Body of pancreas (tissue), 4 donors: ENCODE data around the gene TNRC6C. TPM values are rescaled to one million over a fixed set of nuclear protein-coding genes. Genes with fewer than 3 reads are reported as not detected.
A peak's percentile ranks its signal among the peaks of the same experiment; 100 is the strongest.

Experiments
- ATAC-seq: fragments of 150-250 bp; one replicate; pipeline ENCODE4 v1.9.1; 2016
- DNase-seq, 4 donors: peaks; one replicate each; pipeline ENCODE4 v3.0.0-alpha.2; 2019
- H3K27ac ChIP-seq, 4 donors: fragments of 200-600 bp; sonication (generic); 1 replicate in 3 of 4; 2 replicates in 1 of 4; pipeline versions ENCODE4 v1.5.1 to v1.6.1; 2016 to 2019; ENCODE audit warnings: mild to moderate bottlenecking in 1 of 4, mixed read lengths in 1 of 4, moderate library complexity in 1 of 4
- H3K27me3 ChIP-seq, 2 donors: fragments of 200-600 bp; sonication (generic); one replicate each; pipeline ENCODE4 v1.6.0; 2016; ENCODE audit warnings: mild to moderate bottlenecking in 1 of 2
- H3K36me3 ChIP-seq, 2 donors: fragments of 200-600 bp; sonication (generic); replicated peaks in 1 of 2; 2 replicates each; pipeline ENCODE4 v1.5.1; 2016; ENCODE audit warnings: low read depth in 2 of 2; ENCODE audit not compliant: insufficient read depth in 1 of 2
- H3K4me1 ChIP-seq: fragments of 200-600 bp; sonication (generic); one replicate; pipeline ENCODE4 v1.6.0; 2016
- H3K4me3 ChIP-seq, 2 donors: fragments of 200-600 bp; sonication (generic); 1 replicate in 1 of 2; 2 replicates in 1 of 2; pipeline ENCODE4 v1.5.1; 2016 to 2019
- H3K9me3 ChIP-seq, 3 donors: fragments of 200-600 bp; sonication (generic); 1 replicate in 2 of 3; 2 replicates in 1 of 3; pipeline ENCODE4 v1.5.1; 2016
- CTCF ChIP-seq, 7 experiments: fragments of 450-650 bp in 4 of 7; fragments of 200-600 bp in 3 of 7; sonication (generic) in 3 of 7; IDR thresholded peaks; one replicate each; pipeline ENCODE4 v1.5.1; 2016 to 2019; ENCODE audit warnings: antibody characterized with exemption in 7 of 7
- POLR2A ChIP-seq, 3 donors: fragments of 450-650 bp; IDR thresholded peaks; one replicate each; pipeline ENCODE4 v1.6.1; 2016; ENCODE audit warnings: antibody characterized with exemption in 3 of 3, mild to moderate bottlenecking in 2 of 3
- WGBS, 2 donors: methylation state at CpG; one replicate each; pipeline ENCODE4 v1.1.5; 2017; 5-methylcytosine and 5-hydroxymethylcytosine counted together
- intact Hi-C: fragments of 100-400 bp; cut with DNase I; formaldehyde crosslinking; loops from one replicate; pipeline ENCODE4 v1.15.1; 2023
- total RNA-seq, 2 donors: library from RNA; depleted of rRNA; stranded (reverse); fragments of >200 nt; gene quantifications; one replicate each; pipeline ENCODE4 v1.1.0, GENCODE V29; 2016

The TNRC6C gene, protein sequence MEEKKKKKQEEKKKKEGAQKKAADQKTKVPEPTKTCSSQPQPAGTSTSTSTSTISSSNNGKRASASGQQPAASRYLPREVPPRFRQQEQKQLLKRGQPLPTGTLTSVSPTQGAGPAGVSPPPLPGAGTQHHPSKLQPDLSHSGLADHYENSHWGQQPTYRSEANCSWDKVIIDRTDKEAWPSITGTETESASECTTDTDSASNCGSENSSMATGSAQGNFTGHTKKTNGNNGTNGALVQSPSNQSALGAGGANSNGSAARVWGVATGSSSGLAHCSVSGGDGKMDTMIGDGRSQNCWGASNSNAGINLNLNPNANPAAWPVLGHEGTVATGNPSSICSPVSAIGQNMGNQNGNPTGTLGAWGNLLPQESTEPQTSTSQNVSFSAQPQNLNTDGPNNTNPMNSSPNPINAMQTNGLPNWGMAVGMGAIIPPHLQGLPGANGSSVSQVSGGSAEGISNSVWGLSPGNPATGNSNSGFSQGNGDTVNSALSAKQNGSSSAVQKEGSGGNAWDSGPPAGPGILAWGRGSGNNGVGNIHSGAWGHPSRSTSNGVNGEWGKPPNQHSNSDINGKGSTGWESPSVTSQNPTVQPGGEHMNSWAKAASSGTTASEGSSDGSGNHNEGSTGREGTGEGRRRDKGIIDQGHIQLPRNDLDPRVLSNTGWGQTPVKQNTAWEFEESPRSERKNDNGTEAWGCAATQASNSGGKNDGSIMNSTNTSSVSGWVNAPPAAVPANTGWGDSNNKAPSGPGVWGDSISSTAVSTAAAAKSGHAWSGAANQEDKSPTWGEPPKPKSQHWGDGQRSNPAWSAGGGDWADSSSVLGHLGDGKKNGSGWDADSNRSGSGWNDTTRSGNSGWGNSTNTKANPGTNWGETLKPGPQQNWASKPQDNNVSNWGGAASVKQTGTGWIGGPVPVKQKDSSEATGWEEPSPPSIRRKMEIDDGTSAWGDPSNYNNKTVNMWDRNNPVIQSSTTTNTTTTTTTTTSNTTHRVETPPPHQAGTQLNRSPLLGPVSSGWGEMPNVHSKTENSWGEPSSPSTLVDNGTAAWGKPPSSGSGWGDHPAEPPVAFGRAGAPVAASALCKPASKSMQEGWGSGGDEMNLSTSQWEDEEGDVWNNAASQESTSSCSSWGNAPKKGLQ (N-terminal part only)
- total RNA-seq: 10 to 100 TPM in 1 of 2 donors, 1 to 10 TPM in 1; 4.9 to 13.5 TPM

GRCh38 chr17:77957857-77958715, at the start of gene TNRC6C:
TNRC6C (plus strand) TSS chr17:77958703; CDS start chr17:78004207, 45,504 bp downstream.
- intact Hi-C loops: no loop called here
- peak within 1 kb of the TSS; percentile 49 to 80 for H3K4me3 ChIP-seq
- peak; percentile 100 for DNase-seq
- no peaks in the 10 kb centered on the region for H3K27me3 ChIP-seq
- peak; percentile 94 for ATAC-seq
- 0 to 4% methylated on average over 5 to 83 of the region's 105 CpGs for WGBS, 2 donors
- H3K9me3 ChIP-seq: no peaks in the 10 kb centered on the region
- TF ChIP-seq POLR2A (IDR thresholded peaks at IDR 0.05) (peak; percentile 100), CTCF (IDR thresholded peaks at IDR 0.05) (peak in 2 of 7 experiments; percentile 10 to 11)
- H3K27ac ChIP-seq: peak within 1 kb of the TSS; percentile 56 to 85 (median 82)
- peaks cover 17% of the 10 kb centered on the region for H3K4me1 ChIP-seq
- no peaks in the 10 kb centered on the region for H3K36me3 ChIP-seq

DNA sequence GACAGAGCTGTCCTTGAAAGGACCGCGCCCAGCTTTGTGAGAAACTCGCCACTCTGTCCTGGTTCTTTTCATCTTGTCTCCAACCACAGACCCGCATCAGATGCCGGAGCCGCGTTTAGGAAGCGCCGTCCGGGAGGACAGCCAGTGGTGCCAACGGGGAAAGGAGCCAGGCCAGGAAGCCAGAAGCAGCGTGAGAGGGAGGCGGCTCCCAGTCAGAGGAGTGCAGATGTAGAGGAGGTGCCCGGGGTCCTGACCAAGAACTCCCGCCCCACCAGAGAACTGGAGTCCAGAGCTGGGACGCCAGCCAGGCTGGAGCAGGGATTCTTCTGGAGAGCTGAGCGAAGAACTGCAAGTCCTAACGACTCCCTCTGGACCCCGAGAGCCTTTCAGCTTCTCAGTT, 49.3 kb upstream of the TNRC6C start:
- intact Hi-C loops: no loop called here
- no peaks in the 10 kb centered on the region for H3K4me1 ChIP-seq
- no peak overlapping the region for H3K4me3 ChIP-seq
- TF ChIP-seq CTCF (IDR thresholded peaks at IDR 0.05) (no peak), POLR2A (IDR thresholded peaks at IDR 0.05) (no peak)
- ATAC-seq (no peak), DNase-seq (no peak)
- H3K36me3 ChIP-seq: no peaks in the 10 kb centered on the region
- 66 to 70% methylated on average over 19 of the region's 19 CpGs for WGBS, 2 donors
- H3K27ac ChIP-seq: no peak overlapping the region
- H3K9me3 ChIP-seq: no peaks in the 10 kb centered on the region
- H3K27me3 ChIP-seq: no peaks in the 10 kb centered on the region

DNA sequence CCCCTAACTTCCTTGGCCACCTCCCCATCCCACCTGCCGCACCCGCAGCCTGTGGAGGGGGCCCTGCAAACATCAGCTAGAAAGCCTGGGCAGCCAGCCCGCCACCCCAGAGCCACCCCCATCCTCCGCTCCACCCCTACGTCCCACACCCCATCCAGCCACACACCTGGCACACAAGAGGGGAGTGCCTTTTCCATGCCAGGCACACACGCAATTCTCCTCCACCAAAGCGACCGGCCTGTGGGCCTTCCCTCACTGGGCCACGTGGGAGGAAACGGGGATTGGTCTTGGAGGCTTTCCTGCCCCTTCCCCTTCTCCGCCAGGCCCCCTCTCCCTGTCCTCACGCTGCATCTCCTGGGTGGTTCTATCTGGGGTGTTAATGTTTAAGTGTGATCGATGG, 48.7 kb upstream of the TNRC6C start:
- WGBS, 2 donors: 68 to 72% methylated on average over 13 of the region's 13 CpGs

More for the DNA sequence above, 48.7 kb upstream of the TNRC6C start:
- DNase-seq (no peak), ATAC-seq (no peak)
- no peaks in the 10 kb centered on the region for H3K36me3 ChIP-seq
- H3K27me3 ChIP-seq: no peaks in the 10 kb centered on the region
- H3K4me3 ChIP-seq: no peak overlapping the region
- no peaks in the 10 kb centered on the region for H3K4me1 ChIP-seq
- TF ChIP-seq POLR2A (IDR thresholded peaks at IDR 0.05) (no peak), CTCF (IDR thresholded peaks at IDR 0.05) (no peak)
- H3K9me3 ChIP-seq: no peaks in the 10 kb centered on the region
- no peak overlapping the region for H3K27ac ChIP-seq
- intact Hi-C loops: no loop called here
